ENCODE data around the gene ADAM12. TPM values are rescaled to one million over a fixed set of nuclear protein-coding genes. Genes with fewer than 3 reads are reported as not detected.

The ADAM12 gene
- total and polyA plus RNA-seq, 9 of the 15 experiments (the other 6 are each of a cell fraction or from before 2014, with no cell fraction given): not detected

GRCh38 chr10:126114884-126115555 is 273.3 kb downstream of the ADAM12 start (continued):
- TF ChIP-seq RFX7 (CRISPR knock-in tag; IDR thresholded peaks at IDR 0.05) (no peak), CHD2 (IDR thresholded peaks at IDR 0.05; ENCODE audit: low read depth, low read length) (no peak)

- intact Hi-C loops (cut with micrococcal nuclease) (no loop called here), in situ Hi-C loops (cut with MboI) (no loop called here)
- Histone ChIP-seq H3K27me3 (ENCODE audit: control insufficient read depth in 2 of 2, insufficient read depth in 2 of 2, low read length in 2 of 2) (peaks cover 0 to 18% of the 10 kb centered on the region in 2 experiments; a peak in 2 of 5 replicates), H3K9me3 (replicated peaks; ENCODE audit: control insufficient read depth, insufficient read depth, low read depth, low read length) (no peaks in the 10 kb centered on the region), H3K36me3 (ENCODE audit: control insufficient read depth, insufficient read depth, low read length) (no peaks in the 10 kb centered on the region), H2AFZ (ENCODE audit: low read depth, low read length) (no peak overlapping the region), H3K9me1 (ENCODE audit: control insufficient read depth, insufficient read depth, low read length) (no peaks in the 10 kb centered on the region), H3K4me1 (replicated peaks in 1 of 2; ENCODE audit: control insufficient read depth in 2 of 2, insufficient read depth in 2 of 2, low read length in 2 of 2) (no peaks in the 10 kb centered on the region), H4K20me1 (replicated peaks; ENCODE audit: control insufficient read depth, insufficient read depth, low read length) (no peaks in the 10 kb centered on the region), H3K79me2 (ENCODE audit: control insufficient read depth, insufficient read depth, low read length) (no peaks in the 10 kb centered on the region), H3K4me3 (no peak overlapping the region), H3K4me2 (ENCODE audit: insufficient read depth, low read length) (no peak overlapping the region), H3K27ac (ENCODE audit: extremely low read depth, low read depth, low read length) (no peak overlapping the region), H3K9ac (ENCODE audit: insufficient read depth in 1 of 2, low read depth in 2 of 2, low read length in 2 of 2) (no peak overlapping the region)
- TF ChIP-seq KAT2B (IDR thresholded peaks at IDR 0.05; ENCODE audit: low read depth, low read length): no peak
- TF ChIP-seq PTRF (tag; IDR thresholded peaks at IDR 0.05): no peak
- no peak for TF ChIP-seq ZBTB49 (CRISPR knock-in tag; IDR thresholded peaks at IDR 0.05; ENCODE audit: borderline replicate concordance)
- no peak for TF ChIP-seq HNRNPH1 (optimal IDR thresholded peaks at IDR 0.05; ENCODE audit: low read depth, low read length)
- TF ChIP-seq ZNF23 (CRISPR knock-in tag; IDR thresholded peaks at IDR 0.05): no peak
- TF ChIP-seq THRA (IDR thresholded peaks at IDR 0.05): no peak
- TF ChIP-seq RHOXF2B (CRISPR knock-in tag; conservative IDR thresholded peaks at IDR 0.05): no peak
- no peak for TF ChIP-seq PRPF4 (IDR thresholded peaks at IDR 0.05; ENCODE audit: insufficient read depth, low read depth, low read length, poor library complexity, severe bottlenecking)
- no peak for TF ChIP-seq SP1 (CRISPR knock-in tag; IDR thresholded peaks at IDR 0.05)
- no peak for FAIRE-seq
- ATAC-seq: no peak
- 2% methylated on average over 5 of the region's 6 CpGs for WGBS (ENCODE audit: insufficient coverage, low coverage, missing lambda C conversion rate)
- ChIA-PET POLR2A (no interaction called here), CTCF (ENCODE audit: low intra/inter-chr PET ratio) (no interaction called here)
- DNase-seq (ENCODE audit: extremely low read depth in 1 of 4, low spot score in 3 of 4): no peak
- BruUV-seq (replicated peaks): no TSS peak
Measured at GRCh38 chr10:126111516-126111915, 276.8 kb downstream of the ADAM12 start.

All from K562 (cell line).